GM18511 (cell line): ENCODE results near the gene TPCN1.
A peak's percentile ranks its signal among the peaks of the same experiment; 100 is the strongest.

Experiments
- ATAC-seq: cut with Tn5 transposase; IDR thresholded peaks from one replicate; pipeline ENCODE4 v1.9.1; 2021; ENCODE audit warnings: mild to moderate bottlenecking, moderate library complexity; ENCODE audit not compliant: unreplicated experiment

The TPCN1 gene

GRCh38 chr12:113221181-113221996 is at the start of gene TPCN1:
TSS of gene TPCN1 (plus strand) at chr12:113221464. CDS start at chr12:113226853, 5,389 bp downstream.
- peak; percentile 88 for ATAC-seq

- ATAC-seq, result no peak
Measured at GRCh38 chr12:113171543-113171942, 49.7 kb upstream of the TPCN1 start.

GRCh38 chr12:113172185-113172584 is 49.1 kb upstream of the TPCN1 start:
- ATAC-seq, result no peak

DNA sequence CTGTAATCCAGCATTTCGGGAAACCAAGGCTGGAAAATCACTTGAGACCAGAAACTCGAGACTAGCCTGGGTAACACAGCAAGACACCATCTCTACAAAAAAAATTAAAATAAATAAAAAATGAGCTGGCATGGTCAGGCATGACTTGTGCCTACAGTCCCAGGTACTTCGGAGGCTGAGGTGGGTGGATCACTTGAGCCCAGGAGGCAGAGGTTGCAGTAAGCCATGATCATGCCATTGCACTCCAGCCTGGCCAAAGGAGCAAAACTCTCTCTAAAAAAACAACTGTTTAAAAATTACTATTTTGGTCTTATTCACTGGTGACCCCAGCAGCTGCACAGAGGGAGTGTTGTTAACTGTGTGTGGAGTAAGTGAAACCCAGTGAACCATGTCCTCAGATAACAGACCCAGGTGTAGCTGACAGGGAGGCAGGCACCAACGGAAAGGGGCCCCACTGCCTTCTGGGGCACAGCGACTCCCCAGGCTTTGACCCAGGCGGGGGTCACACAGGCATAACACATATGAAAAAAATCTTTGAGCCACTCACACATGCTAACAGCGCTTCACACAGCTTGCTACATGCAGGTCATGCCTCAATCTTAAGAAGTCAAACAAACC is 48.1 kb upstream of the TPCN1 start:
- ATAC-seq, result peak; percentile 84

DNA sequence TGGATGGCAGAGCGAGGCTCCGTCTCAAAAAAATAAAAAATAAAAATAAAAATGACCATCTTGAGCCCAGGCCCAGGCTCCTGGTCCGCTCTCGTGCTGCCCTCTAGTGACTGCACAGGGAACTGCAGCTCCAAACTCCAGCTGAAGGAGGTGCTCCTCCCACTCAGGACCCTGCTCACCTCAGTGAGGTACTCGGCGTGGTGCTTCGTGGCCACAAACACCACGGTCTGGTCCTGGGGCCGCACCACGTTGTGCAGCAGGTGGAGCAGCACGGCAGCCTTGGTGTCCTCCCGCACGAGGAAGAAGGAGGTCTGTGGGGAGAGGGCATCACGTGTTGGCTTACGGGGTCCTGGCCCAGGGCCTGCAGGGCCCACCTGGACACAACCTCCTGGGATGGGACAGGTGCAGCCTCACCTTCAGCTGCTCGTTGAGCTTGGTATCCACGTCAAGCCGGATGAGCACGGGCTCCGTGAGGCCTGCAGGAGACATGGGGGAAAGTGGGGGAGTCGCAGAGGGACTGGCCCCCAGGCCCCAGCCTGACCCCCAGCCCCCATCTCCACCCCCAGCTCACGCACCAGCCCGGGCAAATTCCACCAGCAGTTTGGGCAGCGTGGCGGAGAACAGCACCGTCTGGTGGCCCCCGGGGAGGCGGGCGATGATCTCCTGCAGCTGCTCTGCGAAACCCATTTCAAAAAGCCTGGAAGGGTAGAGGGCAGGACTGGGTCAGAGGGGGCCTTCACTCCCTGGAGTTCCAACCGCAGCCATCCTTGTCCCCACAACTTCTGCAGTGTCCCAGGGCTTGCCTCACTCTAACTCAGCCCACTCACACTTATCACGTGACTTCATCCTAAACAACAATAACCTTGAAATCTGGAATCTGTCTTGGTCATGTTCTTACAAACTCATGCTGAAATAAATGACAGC is 46.5 kb upstream of the TPCN1 start:
- ATAC-seq, result no peak

DNA sequence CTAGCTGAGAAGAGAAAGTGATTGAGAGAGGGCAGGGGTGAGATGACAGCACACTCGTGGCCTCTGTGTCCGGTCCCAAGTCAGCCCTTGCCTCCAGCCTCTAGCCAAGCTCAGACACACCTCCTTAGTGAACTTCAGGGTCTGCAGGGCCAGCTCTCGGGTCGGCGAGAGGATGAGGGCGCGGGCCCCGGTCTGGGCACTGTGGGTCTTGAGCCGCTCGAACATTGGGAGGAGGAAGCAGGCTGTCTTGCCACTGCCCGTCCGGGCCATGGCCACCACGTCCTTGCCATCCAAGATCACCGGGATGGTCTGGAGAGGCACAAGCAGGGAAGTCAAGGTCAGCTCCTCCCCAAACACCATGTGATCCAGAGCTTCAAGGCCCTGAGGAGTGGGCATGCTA is 42.2 kb upstream of the TPCN1 start:
- ATAC-seq, result no peak

GRCh38 chr12:113180333-113180732 is 40.9 kb upstream of the TPCN1 start:
- ATAC-seq, result no peak

- ATAC-seq, result no peak
Measured at GRCh38 chr12:113181975-113182374, 39.3 kb upstream of the TPCN1 start.

DNA sequence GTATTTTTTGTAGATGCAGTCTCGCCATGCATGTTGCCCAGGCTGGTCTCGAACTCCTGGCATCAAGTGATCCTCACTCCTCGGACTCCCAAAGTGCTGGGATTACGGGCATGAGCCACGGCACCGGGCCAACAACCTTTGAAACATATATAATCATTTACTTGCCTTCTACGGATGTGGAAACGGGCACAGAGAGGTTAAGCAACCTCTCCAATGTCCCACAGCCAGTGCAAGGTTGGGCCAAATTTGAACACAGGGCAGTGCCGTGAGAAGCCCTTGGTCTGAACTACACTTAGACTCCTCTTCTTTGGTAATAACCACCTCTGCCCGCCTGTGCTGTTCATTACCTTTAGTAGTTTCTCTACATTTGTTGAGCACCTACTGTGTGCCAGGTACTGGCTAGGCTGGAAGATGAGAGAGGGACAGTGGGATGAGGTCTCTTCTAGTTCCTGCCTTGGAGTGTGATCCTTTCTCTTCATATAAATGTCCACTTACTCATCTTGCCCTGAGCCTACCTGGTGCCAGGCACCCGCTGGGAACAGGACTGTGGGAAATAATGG is 38.2 kb upstream of the TPCN1 start:
- ATAC-seq, result no peak

DNA sequence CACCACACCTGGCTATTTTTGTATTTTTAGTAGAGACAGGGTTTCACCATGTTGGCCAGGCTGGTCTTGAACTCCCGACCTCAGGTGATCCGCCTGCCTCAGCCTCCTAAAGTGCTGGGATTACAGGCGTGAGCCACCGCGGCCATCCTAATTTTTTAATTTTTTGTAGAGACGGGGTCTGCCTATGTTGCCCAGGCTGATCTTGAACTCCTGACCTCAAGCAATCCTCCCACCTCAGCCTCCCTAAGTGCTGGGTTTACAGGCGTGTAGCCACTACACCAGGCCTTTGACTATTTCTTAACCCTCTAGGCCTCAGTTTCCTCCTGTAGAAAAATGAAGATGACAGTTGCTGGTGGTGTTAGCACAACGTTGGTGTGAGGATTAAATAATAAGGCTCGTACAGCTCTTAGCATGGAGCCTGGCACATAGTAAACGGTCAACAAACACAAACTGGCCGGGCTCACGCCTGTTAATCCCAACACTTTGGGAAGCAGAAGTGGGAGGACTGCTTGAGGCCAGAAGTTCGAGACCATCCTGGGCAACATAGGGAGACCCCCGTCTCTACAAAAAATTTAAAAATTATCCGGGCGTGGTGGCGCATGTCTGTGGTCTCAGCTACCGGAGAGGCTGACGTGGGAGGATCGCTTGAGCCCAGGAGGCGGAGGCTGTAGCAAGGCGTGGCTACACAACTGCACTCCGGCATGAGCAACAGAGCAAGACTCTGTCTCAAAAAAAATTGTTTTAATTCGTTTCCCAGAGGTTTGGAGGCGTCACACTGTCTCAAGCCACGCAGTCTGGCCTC is 37.0 kb upstream of the TPCN1 start:
- peak; percentile 62 for ATAC-seq

DNA sequence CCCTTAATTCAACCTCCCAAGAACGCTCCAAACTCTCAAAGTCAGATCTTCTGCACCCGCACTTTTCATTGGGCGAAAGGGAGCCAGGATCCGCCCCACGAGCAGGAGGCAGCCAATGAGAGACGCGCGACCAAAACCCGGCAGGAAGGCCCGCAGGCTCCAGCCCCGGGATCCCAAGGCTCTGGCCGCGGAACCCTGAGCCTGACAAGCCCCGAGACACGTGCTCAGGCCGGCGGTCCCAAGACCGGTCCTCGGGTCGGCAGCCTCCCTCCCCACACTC is 36.4 kb upstream of the TPCN1 start:
- ATAC-seq, result peak; percentile 81

DNA sequence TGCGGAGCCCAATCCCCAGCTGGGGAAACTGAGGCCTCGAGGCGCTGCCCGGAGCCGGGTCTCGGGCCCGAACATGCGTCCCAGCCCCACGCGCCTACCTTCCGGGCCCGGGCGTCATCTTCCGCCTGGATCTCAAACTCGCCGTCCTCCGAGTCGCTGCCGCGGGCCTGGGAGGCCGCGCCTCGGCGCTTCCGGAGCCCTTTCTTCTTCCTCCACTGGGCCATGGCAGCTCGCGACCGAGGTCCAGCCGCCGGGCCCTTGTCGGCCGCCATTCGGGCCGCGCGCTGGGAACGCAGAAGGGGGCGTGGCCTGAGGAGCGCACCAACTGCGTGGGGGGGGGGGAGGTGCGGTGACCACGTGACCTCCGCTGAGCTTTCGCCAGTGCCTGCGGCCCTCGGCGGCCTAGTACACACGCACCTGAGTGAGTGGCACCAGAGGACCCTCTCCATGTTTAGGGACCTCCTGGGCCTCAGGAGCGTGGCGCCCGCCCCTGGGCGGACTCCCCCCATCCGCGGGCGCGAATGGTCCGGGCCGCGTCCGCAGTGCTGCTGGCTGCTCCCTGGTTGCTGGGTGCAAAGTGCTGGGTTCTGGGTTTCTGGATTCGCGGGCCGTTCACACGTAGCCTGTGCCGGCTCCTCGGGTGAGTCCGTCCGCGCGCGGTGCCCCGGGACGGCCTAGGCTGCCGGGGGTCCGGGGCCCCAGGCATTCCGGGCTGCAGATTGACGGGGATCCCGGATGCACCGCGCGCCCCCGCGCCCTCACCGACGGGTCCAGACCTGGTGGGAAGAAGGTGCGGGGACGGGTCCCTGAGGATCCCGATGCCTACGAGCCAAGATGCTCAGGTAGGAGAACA is 35.9 kb upstream of the TPCN1 start, which contains the start of the genes DDX54 and RITA1:
DDX54 (minus strand) TSS at position 299 of the 853 bp plus-strand sequence; CDS start at position 272, 27 bp downstream.
RITA1 (plus strand) TSS at position 542 of the 853 bp plus-strand sequence. CDS start 1,026 bp downstream, outside the sequence.
- peak; percentile 57 for ATAC-seq

GRCh38 chr12:113186033-113186365 is 35.3 kb upstream of the TPCN1 start:
- no peak for ATAC-seq

DNA sequence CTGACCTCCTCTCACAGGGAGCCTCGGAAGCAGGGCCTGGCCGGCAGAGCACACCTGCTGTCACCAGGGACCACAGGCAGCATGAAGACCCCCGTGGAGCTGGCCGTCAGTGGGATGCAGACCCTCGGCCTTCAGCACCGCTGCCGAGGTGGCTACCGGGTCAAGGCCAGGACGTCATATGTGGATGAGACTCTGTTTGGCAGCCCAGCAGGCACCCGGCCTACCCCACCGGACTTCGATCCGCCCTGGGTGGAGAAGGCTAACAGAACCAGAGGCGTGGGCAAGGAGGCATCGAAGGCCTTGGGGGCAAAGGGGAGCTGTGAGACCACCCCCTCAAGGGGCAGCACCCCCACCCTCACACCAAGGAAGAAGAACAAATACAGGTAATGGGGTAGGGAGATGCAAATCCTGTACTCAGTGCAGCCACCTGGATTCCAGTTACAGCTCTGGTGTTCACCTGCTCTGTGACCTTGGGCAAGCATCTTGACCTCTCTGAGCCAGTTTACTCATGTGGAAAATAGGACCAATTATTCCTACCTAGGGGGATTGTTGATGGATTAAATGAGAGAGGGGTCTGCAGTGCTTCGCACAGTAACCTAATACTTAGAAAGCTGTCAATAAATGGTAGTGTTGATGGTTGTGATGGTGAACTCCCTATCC is 34.5 kb upstream of the TPCN1 start:
- no peak for ATAC-seq

DNA sequence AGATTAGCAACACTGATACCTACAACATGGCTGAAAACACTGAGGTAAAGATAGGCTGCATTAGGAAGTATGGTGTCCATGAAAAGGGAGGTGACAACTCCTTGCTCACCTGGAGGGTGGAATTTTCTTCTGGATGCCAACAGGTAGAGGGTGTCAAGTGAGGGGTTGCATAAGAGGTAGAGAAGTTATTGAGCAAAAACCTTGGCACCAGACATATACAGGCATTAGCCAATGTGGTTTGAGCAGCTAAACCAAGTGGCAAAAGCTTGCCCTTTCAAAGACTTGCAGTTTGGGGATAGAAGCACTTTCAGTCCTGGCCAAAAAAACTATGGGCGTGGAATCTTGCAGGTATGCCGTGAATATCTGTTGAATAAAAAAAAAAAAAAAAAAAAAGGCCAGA is 31.9 kb upstream of the TPCN1 start:
- no peak for ATAC-seq

DNA sequence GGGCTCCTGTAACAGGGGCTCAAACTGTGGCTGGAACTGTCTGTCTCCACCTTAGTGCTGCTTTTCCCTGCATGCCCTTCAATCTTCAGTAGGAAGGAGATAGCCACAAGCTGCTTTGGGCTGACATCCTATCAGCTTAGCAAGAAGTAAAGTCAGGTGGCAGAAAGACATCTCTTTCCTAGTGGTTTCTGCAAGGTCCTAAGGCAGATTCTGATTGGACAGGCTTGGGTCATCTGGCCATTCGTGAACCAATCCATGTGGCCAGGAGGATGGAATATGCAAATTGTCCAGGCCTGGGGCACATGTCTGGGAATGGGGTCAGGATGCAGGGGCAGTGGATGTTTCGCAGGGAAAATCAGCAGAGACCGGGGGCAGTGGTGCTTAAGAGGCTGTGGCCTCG is 30.5 kb upstream of the TPCN1 start:
- ATAC-seq, result no peak

DNA sequence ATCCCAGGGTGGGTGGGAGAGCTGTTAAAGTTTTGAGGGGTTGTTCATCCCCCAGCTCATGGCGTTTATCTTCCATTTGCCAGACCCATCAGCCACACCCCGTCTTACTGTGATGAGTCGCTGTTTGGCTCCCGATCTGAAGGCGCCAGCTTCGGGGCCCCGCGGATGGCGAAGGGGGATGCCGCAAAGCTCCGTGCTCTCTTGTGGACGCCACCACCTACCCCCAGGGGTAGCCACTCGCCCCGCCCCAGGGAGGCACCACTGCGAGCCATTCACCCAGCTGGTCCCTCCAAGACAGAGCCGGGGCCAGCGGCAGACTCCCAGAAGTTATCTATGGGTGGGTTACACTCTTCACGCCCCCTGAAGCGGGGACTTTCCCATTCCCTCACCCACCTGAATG is 30.0 kb upstream of the TPCN1 start:
- ATAC-seq, result no peak

GRCh38 chr12:113194971-113195391 is 26.3 kb upstream of the TPCN1 start:
- no peak for ATAC-seq

DNA sequence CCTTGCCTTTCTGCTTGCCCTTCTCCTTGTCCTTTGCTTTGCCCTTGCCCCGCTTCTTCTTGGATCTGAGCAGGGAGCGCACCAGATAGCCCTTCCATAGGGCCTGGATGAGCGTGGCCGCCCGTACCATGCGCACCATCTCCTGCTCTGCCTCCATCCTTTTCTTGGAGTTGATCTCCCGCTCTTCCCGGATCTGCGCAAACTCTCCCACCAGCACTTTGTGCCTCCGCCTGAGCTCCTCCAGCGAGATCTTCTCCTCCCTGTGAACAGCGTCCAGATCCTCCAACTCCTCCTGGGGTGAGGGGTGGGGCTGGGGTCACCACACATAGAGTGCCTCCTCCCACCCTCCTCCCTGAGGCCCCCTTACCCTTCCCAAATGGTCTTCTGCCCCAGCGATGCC is 25.7 kb upstream of the TPCN1 start:
- ATAC-seq, result no peak
